ENCODE measurements around the gene DHRS11.

DNA sequence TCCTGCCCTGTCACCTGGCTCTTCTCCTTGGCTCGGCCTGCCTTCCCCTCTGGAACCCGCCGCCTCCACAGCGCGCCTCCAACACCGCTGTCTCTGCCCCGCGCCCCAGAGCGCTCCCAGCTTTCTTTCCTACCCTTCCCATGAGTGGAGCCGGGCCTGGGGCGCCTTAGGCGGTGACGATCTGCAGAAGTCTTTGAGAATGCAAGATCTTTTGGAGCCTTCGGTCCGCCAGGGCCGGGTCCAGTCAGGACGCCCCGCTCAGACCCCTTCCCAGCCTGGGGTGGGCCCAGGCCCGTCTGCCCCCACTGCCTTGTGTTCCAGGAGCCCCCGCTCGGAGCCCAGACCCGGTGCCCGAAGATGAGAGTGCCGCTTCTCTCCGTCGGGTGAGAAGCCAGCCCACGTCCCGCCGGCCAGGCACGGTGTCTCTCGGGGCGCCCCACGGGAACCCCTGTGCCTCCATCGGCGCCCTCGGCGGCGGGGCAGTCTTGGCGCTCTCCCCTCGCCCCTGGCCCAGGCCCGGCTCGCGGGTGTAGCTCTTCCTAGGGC is 49.7 kb downstream of the DHRS11 start:
- no peak for TF ChIP-seq POLR2A (IDR thresholded peaks at IDR 0.05)
- TF ChIP-seq, protein P1, sequence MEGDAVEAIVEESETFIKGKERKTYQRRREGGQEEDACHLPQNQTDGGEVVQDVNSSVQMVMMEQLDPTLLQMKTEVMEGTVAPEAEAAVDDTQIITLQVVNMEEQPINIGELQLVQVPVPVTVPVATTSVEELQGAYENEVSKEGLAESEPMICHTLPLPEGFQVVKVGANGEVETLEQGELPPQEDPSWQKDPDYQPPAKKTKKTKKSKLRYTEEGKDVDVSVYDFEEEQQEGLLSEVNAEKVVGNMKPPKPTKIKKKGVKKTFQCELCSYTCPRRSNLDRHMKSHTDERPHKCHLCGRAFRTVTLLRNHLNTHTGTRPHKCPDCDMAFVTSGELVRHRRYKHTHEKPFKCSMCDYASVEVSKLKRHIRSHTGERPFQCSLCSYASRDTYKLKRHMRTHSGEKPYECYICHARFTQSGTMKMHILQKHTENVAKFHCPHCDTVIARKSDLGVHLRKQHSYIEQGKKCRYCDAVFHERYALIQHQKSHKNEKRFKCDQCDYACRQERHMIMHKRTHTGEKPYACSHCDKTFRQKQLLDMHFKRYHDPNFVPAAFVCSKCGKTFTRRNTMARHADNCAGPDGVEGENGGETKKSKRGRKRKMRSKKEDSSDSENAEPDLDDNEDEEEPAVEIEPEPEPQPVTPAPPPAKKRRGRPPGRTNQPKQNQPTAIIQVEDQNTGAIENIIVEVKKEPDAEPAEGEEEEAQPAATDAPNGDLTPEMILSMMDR (IDR thresholded peaks at IDR 0.05 in 4 of 5, conservative IDR thresholded peaks at IDR 0.05 in 1 of 5) = no peak
